Immature natural killer cell (primary cell): ENCODE results near the gene SRPRB. TPM values are rescaled to one million over a fixed set of nuclear protein-coding genes. Genes with fewer than 3 reads are reported as not detected.
"Not testable (repeated sequence)": the region's sequence is repeated elsewhere in the genome, so short reads cannot be mapped to it uniquely, and the experiment has no call there.

Experiments used
- DNase-seq, 3 donors: peaks; one replicate each; pipeline ENCODE4 v3.0.0; 2022; ENCODE audit warnings: mixed read lengths in 1 of 3
- H3K27ac Mint-ChIP-seq, 6 donors: one replicate each; pipeline ENCODE4 v1.8.0; 2020; ENCODE audit warnings: mixed read lengths in 6 of 6, mild to moderate bottlenecking in 5 of 6, inconsistent platforms in 4 of 6, moderate library complexity in 3 of 6
- H3K27me3 Mint-ChIP-seq, 3 donors: one replicate each; pipeline ENCODE4 v1.8.0; 2020 to 2021; ENCODE audit warnings: low read depth in 3 of 3, mild to moderate bottlenecking in 3 of 3, mixed read lengths in 3 of 3, moderate library complexity in 3 of 3, inconsistent platforms in 1 of 3
- H3K36me3 Mint-ChIP-seq, 3 donors: one replicate each; pipeline ENCODE4 v1.8.0; 2020; ENCODE audit warnings: mixed read lengths in 3 of 3, inconsistent platforms in 2 of 3, mild to moderate bottlenecking in 2 of 3
- H3K4me1 Mint-ChIP-seq, 2 donors: one replicate each; pipeline ENCODE4 v1.8.0; 2020; ENCODE audit warnings: inconsistent platforms in 2 of 2, mild to moderate bottlenecking in 2 of 2, mixed read lengths in 2 of 2, moderate library complexity in 1 of 2
- H3K4me3 Mint-ChIP-seq, 5 donors: one replicate each; pipeline ENCODE4 v1.8.0; 2020; ENCODE audit warnings: mild to moderate bottlenecking in 5 of 5, mixed read lengths in 5 of 5, inconsistent platforms in 3 of 5, moderate library complexity in 3 of 5
- H3K9me3 Mint-ChIP-seq, 6 donors: one replicate each; pipeline ENCODE4 v1.8.0; 2020; ENCODE audit warnings: mild to moderate bottlenecking in 6 of 6, mixed read lengths in 6 of 6, inconsistent platforms in 4 of 6, moderate library complexity in 3 of 6
- polyA plus RNA-seq, 3 donors: library from polyadenylated mRNA; unstranded; fragments of 300-500 nt; fragmentation: Illumina TruSeq; gene quantifications; one replicate each; pipeline ENCODE4 v1.2.3, GENCODE V29; 2021

Gene SRPRB
- polyA plus RNA-seq, 3 donors from 2014 or later: 28.8 to 51.0 (median 43.9) TPM

DNA sequence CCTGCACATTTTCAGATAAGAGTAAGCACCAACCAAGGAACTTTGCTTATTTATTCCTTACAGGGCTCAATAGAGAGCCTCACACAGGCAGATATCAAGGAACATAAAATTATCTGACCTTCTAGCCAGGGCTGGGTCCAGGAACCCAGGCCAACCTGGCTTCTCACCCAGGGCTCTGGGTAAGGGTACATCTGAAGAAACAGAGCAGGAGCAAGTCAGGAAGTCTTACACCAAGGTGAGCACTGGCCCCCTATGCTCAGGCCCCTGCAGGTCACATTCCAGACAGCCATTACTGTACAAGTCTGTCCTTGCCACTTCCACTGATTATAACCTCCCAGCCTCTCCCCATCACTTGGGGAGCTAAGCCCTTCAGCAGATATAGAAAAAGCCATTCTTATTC is 40.4 kb upstream of the SRPRB start:
- no peaks in the 10 kb centered on the region for H3K4me1 Mint-ChIP-seq
- no peaks in the 10 kb centered on the region for H3K36me3 Mint-ChIP-seq
- H3K27ac Mint-ChIP-seq: no peak overlapping the region
- DNase-seq: no peak
- H3K27me3 Mint-ChIP-seq: peaks cover 2 to 5% (median 3%) of the 10 kb centered on the region in 3 donors
- peaks cover 0 to 3% (median 0%) of the 10 kb centered on the region in 6 donors for H3K9me3 Mint-ChIP-seq
- no peak overlapping the region for H3K4me3 Mint-ChIP-seq

DNA sequence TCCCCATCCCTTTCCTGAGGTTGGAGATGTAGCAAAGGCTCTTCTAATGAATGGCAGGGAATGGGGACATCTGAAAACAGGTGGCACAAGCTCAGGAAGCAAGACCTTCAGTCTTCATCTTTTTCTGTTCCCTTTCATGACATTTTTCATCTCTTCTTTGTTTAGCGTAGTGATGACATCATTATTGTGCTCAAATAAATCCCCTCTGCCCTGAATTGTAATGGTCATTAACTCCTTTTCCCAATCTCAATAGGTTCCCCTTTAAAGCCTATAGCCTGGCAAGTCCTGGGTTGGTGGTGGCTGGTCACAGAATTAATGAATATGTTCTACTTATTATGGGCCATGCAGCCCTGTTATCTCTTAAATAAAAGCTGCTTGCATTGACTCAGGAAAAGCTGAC is 38.0 kb upstream of the SRPRB start:
- DNase-seq: no peak
- Mint-ChIP-seq H3K4me3 (no peak overlapping the region), H3K36me3 (no peaks in the 10 kb centered on the region), H3K27me3 (peaks cover 2 to 8% (median 5%) of the 10 kb centered on the region in 3 donors), H3K9me3 (peaks cover 0 to 3% (median 0%) of the 10 kb centered on the region in 6 donors), H3K27ac (no peak overlapping the region), H3K4me1 (no peaks in the 10 kb centered on the region)

DNA sequence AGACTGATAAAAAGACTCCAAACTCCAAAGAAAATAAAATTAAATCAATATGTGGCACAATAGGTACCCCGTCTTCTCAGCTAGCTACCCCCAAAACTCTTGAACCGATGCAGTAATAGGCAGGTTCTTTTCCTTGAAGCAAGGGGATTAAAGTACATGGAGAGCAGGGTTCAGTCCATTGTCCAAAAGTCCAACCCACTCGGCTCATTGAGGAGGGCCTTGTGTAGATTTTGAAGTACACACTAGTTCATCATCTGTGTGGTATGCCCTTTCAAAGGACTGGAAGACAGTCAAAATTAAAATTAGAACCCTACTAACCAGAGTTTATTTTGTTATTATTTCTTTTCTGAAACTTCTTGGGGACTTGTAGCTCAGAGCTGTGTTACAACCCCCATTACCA is 36.1 kb upstream of the SRPRB start:
- Mint-ChIP-seq H3K4me1 (no peaks in the 10 kb centered on the region), H3K9me3 (peaks cover 0 to 2% (median 0%) of the 10 kb centered on the region in 6 donors), H3K4me3 (no peak overlapping the region), H3K27ac (no peak overlapping the region), H3K27me3 (peaks cover 5 to 6% (median 6%) of the 10 kb centered on the region in 3 donors), H3K36me3 (no peaks in the 10 kb centered on the region)
- no peak for DNase-seq

DNA sequence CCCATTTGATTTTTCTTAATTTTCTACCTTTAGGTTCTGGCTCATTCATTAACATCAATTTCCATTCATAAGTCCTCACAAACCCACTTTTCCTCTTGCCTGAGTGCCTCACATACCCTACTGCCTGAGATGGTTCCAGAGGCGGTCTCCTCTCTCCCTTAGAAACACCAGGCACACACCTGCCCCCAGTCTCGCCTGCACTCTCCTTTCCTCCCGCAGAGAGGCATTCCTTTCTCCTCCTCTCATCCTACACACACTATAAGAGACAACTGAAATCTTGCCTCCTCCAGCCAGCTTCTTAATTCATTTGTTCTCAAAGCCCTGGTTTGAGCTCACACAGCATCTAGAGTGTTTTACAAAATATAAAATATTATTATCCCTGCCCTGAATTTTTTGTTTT is 31.9 kb upstream of the SRPRB start:
- Mint-ChIP-seq H3K4me3 (no peak overlapping the region), H3K9me3 (peaks cover 0 to 2% (median 0%) of the 10 kb centered on the region in 6 donors), H3K27me3 (peaks cover 2 to 8% (median 4%) of the 10 kb centered on the region in 3 donors), H3K4me1 (no peaks in the 10 kb centered on the region), H3K27ac (no peak overlapping the region), H3K36me3 (no peaks in the 10 kb centered on the region)
- DNase-seq: no peak

DNA sequence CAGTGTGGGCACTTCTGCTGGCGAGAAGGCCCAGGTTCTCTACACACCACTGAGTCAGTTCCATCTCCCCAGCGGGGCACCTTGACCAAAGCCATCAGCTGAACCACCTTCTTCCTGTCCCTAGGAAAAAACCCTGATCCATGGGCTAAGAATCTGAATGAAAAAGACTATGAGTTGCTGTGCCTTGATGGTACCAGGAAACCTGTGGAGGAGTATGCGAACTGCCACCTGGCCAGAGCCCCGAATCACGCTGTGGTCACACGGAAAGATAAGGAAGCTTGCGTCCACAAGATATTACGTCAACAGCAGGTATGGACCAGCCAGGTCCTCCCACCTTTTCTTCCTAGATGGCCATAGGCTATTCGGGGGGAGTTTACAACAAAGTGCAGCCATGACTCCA is 30.3 kb upstream of the SRPRB start:
- Mint-ChIP-seq H3K9me3 (peaks cover 0 to 2% (median 0%) of the 10 kb centered on the region in 6 donors), H3K27me3 (peaks cover 2 to 9% (median 4%) of the 10 kb centered on the region in 3 donors), H3K36me3 (no peaks in the 10 kb centered on the region), H3K4me1 (no peaks in the 10 kb centered on the region), H3K27ac (no peak overlapping the region), H3K4me3 (no peak overlapping the region)
- no peak for DNase-seq

DNA sequence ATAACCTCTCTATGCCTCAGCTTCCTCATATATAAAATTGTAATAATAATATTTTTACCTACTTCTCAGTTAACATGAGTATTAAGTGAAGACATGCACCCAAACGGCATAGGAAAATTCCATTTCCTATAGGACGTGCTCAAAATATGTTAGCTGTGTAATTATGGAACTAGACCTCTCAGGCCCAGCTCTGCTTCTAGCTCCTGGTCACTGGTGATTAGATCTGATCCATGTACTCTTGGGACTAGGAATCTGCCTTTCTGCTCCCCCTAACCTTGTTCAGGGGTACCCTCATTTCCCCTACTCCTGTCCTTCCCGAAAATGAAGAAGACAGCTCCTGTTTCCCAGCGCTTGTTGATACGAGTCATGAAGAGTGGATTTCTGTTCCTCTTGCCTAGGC is 29.8 kb upstream of the SRPRB start:
- H3K4me3 Mint-ChIP-seq: no peak overlapping the region
- DNase-seq: no peak
- peaks cover 2 to 8% (median 4%) of the 10 kb centered on the region in 3 donors for H3K27me3 Mint-ChIP-seq
- H3K36me3 Mint-ChIP-seq: no peaks in the 10 kb centered on the region
- peaks cover 0 to 2% (median 0%) of the 10 kb centered on the region in 6 donors for H3K9me3 Mint-ChIP-seq
- no peaks in the 10 kb centered on the region for H3K4me1 Mint-ChIP-seq
- no peak overlapping the region for H3K27ac Mint-ChIP-seq

DNA sequence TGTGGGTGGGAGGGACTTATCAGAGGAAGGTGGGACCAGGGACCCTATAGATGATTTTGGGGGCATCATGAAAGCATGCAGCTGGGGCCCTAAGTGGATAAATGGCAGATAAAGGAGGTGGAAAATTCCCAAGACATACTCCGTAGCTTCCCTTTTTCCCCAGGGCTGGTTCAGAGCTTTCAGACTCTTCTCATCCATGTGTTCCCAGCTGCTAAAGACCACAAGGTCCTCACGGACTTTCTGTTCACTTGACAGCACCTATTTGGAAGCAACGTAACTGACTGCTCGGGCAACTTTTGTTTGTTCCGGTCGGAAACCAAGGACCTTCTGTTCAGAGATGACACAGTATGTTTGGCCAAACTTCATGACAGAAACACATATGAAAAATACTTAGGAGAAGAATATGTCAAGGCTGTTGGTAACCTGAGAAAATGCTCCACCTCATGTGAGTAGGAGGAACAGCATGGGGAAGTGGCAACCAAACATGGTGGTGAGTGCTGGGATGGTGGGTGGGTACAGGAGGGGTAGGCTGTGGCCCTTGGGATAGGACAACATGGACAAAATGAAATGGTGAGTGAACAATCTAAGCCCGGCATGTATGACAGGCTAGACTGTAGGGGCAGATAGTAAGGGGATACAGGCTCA is 28.7 kb upstream of the SRPRB start:
- peaks cover under 1 to 8% (median 4%) of the 10 kb centered on the region in 3 donors for H3K27me3 Mint-ChIP-seq
- no peak for DNase-seq

DNA sequence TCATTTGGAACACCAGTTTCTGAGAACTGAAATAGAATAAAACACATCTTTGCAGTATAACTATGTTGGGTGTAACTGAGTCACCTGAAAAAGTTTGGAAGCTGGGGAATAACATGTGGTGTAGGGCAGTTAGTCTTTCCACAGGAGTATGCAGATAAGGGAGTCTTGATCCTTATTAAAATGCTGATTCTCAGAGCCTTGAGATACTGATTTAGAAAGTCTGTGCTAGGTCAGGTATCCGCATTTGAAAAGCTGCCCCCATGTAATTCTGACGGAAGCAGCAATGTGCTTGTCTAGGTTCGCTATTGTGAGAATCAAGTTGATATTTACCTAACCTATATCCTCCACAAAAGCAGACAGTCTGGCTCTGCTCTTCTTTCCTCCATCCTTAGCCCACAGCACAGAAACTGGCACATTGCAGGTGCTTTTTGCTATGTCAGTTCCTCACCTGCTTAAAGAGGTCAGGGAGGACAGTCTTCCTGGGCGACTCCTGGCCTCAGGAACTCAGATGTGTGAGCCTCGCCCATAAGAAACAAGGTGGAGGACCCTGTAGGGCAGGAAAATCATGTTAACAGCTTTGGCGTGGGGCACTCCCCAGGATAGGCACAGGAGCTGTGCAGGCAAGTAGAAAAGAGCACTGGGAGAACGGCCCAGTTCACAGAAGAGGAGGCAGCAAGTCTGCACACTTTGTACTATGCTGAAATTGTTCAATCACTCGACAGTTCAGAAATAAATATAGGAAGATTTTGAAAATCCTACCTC is 27.6 kb upstream of the SRPRB start:
- no peaks in the 10 kb centered on the region for H3K4me1 Mint-ChIP-seq
- no peak for DNase-seq
- no peak overlapping the region for H3K27ac Mint-ChIP-seq
- peaks cover 0 to 2% (median 0%) of the 10 kb centered on the region in 6 donors for H3K9me3 Mint-ChIP-seq
- H3K36me3 Mint-ChIP-seq: no peaks in the 10 kb centered on the region
- no peak overlapping the region for H3K4me3 Mint-ChIP-seq
- H3K27me3 Mint-ChIP-seq: peaks cover 2 to 10% (median 4%) of the 10 kb centered on the region in 3 donors

More for the DNA sequence above, 28.7 kb upstream of the SRPRB start:
- H3K27ac Mint-ChIP-seq: no peak overlapping the region
- no peaks in the 10 kb centered on the region for H3K4me1 Mint-ChIP-seq
- H3K4me3 Mint-ChIP-seq: no peak overlapping the region
- H3K36me3 Mint-ChIP-seq: no peaks in the 10 kb centered on the region
- H3K9me3 Mint-ChIP-seq: peaks cover 0 to 2% (median 0%) of the 10 kb centered on the region in 6 donors

DNA sequence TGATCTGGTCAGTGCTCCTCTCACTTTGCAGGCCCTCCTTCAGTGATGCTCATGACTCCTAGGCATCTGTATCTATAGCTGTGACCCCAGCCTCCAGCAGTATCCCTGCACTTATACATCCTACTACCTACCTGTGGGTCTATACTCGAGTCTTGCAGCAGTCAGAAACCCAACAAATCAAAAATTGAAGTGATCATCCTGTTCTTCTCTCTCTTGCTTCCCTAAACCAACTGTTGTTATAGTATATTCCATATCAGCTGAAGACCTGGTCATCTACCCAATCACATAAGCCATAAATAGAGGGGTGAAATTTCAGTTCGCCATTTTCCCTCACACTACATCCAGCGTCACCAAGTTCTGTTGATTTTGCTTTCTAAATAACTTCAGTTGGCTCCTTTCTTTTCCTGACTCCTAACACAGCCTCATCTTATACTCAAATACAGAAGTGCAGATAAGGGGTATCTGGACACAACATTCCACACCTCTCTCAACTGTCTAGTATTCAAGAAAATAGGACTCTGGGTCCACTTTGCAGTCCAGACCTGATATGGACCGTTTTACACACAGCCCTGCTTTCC is 25.9 kb upstream of the SRPRB start:
- no peaks in the 10 kb centered on the region for H3K4me1 Mint-ChIP-seq
- H3K27ac Mint-ChIP-seq: no peak overlapping the region
- H3K27me3 Mint-ChIP-seq: peaks cover 0 to 10% (median 2%) of the 10 kb centered on the region in 3 donors
- H3K4me3 Mint-ChIP-seq: no peak overlapping the region
- no peak for DNase-seq
- no peaks in the 10 kb centered on the region for H3K9me3 Mint-ChIP-seq
- no peaks in the 10 kb centered on the region for H3K36me3 Mint-ChIP-seq

DNA sequence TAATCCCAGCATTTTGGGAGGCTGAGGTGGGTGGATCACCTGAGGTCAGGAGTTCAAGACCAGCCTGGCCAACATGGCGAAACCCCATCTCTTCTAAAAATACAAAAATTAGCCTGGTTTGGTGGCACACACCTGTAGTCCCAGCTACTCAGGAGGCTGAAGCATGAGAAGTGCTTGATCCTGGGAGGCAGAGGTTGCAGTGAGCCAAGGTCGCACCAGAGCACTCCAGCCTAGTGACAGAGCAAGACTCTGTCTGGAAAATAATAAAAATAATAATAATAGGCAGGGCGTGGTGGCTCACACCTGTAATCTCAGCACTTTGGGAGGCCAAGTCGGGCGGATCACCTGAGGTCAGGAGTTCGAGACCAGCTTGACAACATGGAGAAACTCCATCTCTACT is 24.9 kb upstream of the SRPRB start:
- not testable (repeated sequence) for H3K27ac Mint-ChIP-seq, H3K4me3 Mint-ChIP-seq, H3K27me3 Mint-ChIP-seq, DNase-seq, H3K9me3 Mint-ChIP-seq, H3K4me1 Mint-ChIP-seq, H3K36me3 Mint-ChIP-seq

DNA sequence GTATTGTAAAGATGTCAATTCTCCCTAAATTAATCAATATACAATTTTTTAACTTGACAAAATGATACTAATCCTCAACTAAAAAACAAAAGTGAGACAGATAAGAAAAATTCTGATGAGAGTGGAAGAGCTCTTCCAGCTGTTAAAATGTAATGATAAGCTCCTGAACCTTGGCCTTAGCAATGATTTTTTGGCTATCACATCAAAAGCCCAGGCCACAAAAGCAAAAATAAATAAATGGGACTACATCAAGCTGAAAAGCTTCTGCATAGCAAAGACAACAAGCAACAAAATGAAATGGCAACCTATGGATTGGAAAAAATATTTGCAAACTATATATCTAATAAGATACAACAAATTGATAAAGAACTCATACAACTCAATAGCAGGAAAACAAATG is 24.0 kb upstream of the SRPRB start:
- Mint-ChIP-seq H3K36me3 (no peaks in the 10 kb centered on the region), H3K27me3 (peaks cover 0 to 6% (median 2%) of the 10 kb centered on the region in 3 donors), H3K27ac (no peak overlapping the region), H3K4me3 (no peak overlapping the region), H3K4me1 (no peaks in the 10 kb centered on the region), H3K9me3 (no peaks in the 10 kb centered on the region)
- DNase-seq: no peak

DNA sequence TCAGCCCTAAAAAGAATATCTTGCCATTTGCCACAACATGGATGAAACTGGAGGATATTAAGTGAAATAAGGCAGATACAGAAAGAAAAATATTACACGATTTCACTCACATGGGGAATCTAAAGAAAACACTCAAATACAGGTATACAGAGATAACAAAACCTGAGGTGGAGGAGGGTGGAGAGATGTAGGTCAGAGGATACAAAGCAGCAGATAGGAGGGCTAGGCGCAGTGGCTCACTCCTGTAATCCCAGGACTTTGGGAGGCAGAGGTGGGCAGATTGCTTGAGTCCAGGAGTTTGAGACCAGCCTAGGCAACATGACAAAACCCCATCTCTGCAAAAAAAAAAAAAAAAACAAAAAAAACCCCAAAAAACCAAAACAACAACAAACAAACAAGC is 23.2 kb upstream of the SRPRB start:
- H3K9me3 Mint-ChIP-seq: no peaks in the 10 kb centered on the region
- H3K4me3 Mint-ChIP-seq: no peak overlapping the region
- H3K27ac Mint-ChIP-seq: no peak overlapping the region
- H3K36me3 Mint-ChIP-seq: no peaks in the 10 kb centered on the region
- H3K4me1 Mint-ChIP-seq: no peaks in the 10 kb centered on the region
- DNase-seq: no peak
- H3K27me3 Mint-ChIP-seq: peaks cover 0 to 6% (median 2%) of the 10 kb centered on the region in 3 donors

DNA sequence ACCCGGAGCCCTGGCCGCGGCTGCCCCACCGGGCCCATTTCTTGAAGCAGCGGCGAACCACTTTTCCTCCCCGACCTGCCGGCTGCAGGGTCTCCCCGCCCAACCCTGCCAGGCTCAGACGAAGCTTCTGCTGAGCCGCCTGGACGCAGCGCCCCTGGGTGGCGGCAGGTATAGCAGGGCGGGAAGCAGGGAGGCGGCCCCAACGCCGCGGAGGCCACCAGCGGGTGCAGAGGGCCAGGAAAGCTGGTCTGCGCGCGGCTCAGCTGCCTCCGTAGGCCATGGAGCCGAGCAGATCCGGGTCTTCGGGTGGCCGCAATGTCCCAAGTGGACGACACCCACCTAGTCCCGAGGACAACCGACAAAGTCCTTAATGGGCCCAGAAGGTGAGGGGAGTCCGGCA is 21.9 kb upstream of the SRPRB start:
- no peaks in the 10 kb centered on the region for H3K9me3 Mint-ChIP-seq
- no peak for DNase-seq
- peaks cover 0 to 4% (median 2%) of the 10 kb centered on the region in 3 donors for H3K27me3 Mint-ChIP-seq
- no peaks in the 10 kb centered on the region for H3K36me3 Mint-ChIP-seq
- H3K27ac Mint-ChIP-seq: no peak overlapping the region
- no peak overlapping the region for H3K4me3 Mint-ChIP-seq
- no peaks in the 10 kb centered on the region for H3K4me1 Mint-ChIP-seq

DNA sequence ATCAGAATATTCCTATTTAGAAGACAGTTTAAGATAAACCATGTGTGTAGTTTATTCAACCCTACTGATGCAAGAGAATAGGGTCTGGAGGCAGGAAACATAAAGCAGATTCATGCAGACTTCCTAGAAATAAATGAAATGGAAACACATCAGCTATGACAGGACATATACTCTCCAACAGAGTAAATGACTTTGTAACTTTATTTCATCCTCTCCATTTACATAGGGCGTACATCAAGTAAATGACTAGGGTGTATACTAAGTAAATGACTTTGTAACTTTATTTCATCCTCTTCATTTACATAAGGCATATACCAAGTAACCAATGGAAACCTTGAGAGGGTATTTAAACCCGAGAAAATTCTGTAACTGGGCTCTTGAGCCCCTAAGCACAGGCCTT is 17.6 kb upstream of the SRPRB start:
- no peaks in the 10 kb centered on the region for H3K4me1 Mint-ChIP-seq
- peaks cover 0 to 12% (median 3%) of the 10 kb centered on the region in 6 donors for H3K9me3 Mint-ChIP-seq
- H3K36me3 Mint-ChIP-seq: peaks cover 0 to 6% (median 3%) of the 10 kb centered on the region in 3 donors
- H3K4me3 Mint-ChIP-seq: no peak overlapping the region
- peaks cover 0 to 3% (median 2%) of the 10 kb centered on the region in 3 donors for H3K27me3 Mint-ChIP-seq
- H3K27ac Mint-ChIP-seq: no peak overlapping the region
- DNase-seq: no peak
